KBM-7 (cell line): ENCODE measurements around the gene A1BG.

Source experiments
- DNase-seq: peaks from one replicate; pipeline ENCODE4 v3.0.0-alpha.2; 2015
- in situ Hi-C: fragments of 300-500 bp; cut with MboI; formaldehyde crosslinking; loops from 2 replicates; pipeline ENCODE4 v1.14.3; 2020; ENCODE audit warnings: low sequenced_read_pairs, low pct_unique_long_range_greater_than_20kb, mixed read lengths

Gene A1BG

DNA sequence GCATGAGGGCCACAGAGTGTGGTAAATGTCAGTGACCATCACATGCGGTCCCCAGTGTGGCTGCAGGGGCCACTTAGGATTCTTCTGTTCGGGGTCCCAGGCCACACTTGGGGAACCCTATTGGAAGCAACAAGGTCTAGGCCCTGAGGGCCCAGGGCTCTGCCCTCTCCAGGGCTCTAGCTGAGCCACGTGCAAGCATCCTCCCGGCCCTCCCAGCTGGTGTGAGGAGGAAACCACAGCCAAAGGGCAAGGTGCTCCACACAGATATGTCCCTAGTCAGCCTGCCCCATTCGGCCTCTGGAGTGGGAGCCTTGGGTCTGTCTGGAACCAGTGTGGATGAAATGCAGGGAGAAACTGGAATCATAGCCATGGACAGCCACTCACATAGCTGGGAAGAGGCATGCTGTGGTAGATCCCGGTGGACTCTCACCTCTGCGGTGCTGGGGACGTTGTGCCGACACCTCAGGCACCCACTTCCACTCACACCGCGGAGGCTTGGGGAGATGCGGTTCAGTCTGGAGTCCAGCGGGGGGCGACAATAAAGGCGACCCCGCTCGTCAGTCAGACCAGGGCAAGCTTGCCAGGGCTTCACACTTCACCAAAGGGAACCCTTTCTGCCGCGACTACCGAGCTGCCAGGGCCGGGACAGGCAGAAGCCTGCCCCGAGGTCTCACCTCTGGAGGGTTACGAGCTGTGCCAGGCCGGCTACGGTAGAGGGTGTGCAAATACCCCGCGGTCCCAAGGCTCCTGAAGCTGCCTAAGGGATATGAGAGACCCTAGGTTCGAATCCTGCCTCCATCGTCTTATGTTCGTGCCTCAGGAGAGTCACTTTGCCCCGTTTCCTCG is 13.5 kb upstream of the A1BG start:
- in situ Hi-C loops = no loop called here
- DNase-seq = no peak

DNA sequence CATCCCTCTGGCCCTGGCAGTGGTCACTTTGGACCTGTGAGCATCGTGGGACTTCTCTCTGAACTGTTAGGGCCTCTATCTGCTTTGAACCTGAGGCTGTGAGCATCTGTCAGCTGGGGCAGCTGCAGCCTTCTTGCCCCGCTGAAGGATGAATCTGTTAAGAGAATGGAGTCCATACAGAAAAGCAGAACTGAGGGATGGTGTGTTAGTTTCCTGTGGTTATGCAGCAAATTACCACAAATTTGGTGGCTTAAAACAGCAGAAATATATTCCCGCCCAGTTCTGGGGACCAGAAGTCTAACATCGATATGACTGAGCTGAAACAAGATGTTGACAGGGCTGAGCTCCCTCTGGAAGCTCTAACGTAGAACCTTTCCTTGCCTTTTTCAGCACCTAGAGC is 10.9 kb upstream of the A1BG start:
- peak; percentile 80 for DNase-seq
- in situ Hi-C loops = no loop called here

DNA sequence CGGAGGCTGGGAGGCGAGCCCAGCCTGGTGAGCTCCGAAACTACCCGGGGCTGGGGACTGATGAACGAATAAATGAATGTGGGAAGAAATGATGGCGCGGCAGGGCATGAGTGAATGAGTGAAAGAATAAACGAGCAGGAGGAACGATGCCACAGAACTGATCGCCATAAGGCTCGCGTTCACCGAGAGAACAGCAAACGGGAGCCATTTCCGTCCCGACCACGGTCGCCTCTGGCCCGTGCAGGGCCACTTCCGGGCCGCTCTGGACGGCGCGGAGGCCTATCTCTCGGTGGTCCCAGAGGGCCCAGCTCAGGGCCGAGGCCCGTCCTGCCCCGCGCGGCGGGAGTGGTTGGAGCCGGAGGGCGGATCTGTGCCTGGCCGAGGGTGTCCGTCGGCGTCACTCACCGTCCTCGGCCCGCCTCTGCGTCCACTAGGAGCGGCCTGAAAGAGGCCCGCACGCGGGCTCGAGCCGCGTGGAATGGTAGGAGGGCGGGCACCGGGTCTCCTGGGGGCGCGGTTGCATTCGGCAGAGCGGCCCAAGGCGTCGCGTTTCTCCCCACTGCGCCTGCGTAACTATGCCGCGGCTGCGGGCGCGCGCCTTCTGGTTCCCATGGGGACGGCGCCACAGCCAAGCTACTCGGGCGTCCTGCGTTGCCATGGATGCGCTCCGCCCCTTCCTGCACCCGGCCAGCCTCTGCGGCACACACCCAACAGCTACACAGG is 9.1 kb upstream of the A1BG start, which contains the start of gene ZNF497:
Gene ZNF497 (minus strand): TSS at position 480 of the 723 bp plus-strand sequence. CDS start 5,116 bp downstream, outside the sequence.
- peak; percentile 98 for DNase-seq
- in situ Hi-C loops = no loop called here

DNA sequence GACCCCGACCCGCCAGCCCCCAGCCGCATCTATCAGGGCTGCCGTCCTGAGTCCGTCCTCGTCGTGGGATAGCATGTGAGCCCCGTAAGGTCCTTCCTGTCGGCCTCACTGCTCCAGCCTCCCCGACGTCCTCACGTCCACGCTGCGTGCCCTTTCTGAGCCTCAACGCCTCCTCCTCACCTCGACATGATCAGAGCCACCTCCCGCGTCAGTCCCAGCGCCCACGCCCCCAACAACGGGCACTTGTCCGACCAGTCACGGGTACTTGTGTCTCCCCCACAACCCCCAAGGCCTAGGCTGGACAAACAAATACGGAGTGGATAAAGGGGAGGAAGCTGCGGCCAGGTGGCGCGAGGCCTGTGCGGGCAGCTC is 8.6 kb upstream of the A1BG start:
- in situ Hi-C loops = no loop called here
- DNase-seq = no peak

DNA sequence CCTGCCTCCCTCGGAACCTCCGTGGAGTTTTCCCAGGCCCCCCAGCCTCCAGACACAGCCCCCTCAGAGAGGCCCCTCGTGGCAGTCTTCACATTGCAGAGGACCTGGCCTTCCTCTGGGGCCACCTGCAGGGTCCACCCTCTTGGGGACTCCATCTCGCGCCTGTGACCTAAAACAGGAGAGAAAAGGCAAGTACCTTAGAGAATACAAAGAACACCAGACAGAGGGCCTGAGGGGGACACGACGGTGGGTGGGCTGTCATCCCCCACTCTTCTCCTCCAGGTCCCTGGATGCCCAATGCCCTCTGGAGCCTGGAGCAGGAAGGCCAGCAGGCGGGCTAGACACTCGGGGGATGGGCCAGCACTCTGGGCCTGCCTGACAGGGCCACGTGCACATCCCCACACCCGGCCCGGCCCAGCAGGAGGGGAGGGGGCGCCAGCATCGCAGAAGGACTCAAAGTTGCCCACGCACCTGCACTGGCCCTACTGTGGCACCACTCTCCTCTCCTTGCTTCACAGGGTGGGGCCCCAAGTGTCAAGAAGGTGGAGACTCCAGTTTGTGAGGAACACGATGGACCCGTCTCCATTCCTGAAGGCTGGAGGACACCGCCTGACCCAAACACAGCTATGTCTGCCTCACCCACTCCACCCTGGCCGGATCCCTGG is 4.3 kb upstream of the A1BG start:
- in situ Hi-C loops = no loop called here
- DNase-seq = no peak

DNA sequence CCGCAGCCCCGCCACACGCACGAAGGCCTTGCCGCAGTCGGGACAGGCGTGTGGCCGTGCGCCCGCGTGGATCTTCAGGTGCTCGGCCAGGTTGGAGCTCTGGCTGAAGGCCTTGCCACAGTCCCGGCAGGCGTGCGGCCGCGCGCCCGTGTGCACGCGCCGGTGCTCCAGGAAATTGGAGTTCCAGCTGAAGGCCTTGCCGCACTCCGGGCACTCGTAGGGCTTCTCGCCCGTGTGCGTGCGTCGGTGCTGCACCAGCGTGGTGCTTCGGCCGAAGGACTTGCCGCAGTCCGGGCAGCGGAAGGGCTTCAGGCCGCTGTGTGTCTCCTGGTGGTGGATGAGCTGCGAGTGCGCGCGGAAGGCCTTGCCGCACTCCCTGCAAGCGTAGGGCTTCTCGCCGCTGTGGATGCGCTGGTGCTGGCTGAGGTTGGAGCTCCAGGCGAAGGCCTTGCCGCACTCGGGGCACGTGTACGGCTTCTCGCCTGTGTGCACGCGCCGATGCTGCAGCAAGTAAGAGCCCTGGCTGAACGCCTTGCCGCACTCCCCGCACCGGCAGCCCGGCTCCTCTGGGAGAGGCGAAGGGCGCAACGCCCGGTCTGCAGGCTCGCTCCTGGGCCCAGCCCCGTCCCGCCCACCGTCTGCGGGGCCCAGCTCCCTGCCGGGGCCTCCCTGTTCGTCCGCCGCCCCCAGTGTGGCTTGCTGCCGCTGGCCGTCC is 3.6 kb upstream of the A1BG start:
- in situ Hi-C loops = no loop called here
- DNase-seq = no peak

DNA sequence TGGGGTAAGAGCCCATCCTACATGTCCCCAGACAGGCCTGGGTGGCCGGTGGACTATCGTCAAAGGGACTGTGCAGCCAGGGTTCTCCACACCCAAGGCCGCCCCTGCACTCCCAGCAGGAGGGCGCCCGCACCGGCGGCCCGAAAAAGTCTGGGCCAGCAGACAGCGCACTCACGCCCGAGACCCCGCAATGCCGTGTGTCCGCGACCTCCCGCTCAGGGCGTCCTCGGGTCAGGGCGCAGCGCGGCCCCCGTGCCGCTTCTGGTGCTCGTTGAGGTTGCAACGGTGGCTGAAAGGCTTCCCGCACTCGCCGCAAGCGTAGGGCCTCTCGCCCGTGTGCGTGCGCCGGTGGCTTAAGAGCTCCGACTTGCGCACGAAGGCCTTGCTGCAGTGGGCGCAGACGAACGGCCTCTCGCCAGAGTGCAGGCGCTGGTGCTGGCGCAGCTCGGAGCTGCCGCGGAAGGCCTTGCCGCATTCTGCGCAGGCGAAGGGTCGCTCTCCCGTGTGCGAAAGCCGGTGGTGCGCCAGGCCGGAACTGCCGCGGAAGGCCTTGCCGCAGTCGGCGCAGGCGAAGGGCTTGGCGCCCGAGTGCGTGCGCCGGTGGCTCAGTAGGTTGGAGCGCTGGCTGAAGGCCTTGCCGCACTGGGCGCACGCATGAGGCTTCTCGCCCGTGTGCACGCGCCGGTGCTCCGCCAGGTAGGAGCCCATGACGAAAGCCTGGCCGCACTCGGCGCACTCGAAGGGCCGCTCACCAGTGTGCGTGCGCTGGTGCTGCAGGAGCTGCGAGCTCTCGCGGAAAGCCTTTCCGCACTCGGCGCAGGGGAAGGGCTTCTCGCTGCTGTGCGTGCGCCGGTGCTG is 2.8 kb upstream of the A1BG start:
- DNase-seq = no peak
- in situ Hi-C loops = no loop called here

DNA sequence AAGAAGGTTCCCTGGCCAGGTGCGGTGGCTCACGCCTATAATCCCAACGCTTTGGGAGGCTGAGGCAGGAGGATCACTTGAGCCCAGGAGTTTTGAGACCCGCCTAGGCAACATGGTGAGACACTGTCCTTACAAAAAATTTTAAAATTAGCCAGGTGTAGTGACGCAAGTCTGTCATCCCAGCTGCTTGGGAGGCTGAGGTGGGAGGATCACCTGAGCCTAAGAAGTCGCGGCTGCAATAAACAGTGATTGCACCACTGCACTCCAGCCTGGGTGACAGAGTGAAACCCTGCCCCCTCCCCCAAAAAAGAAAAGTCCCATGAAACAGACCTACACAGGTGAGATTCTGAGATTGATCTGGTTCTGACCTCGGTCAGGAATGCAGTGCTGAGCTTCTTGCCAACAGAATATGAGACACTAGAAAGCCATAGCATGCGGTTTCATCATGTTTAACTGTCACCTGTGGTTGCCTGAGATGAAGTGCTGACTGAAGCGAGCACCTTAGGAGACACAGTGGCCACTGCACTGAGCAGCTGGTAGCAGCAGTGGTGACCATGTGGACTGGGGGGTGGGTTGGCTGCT is 2.0 kb upstream of the A1BG start:
- no peak for DNase-seq
- in situ Hi-C loops = no loop called here

DNA sequence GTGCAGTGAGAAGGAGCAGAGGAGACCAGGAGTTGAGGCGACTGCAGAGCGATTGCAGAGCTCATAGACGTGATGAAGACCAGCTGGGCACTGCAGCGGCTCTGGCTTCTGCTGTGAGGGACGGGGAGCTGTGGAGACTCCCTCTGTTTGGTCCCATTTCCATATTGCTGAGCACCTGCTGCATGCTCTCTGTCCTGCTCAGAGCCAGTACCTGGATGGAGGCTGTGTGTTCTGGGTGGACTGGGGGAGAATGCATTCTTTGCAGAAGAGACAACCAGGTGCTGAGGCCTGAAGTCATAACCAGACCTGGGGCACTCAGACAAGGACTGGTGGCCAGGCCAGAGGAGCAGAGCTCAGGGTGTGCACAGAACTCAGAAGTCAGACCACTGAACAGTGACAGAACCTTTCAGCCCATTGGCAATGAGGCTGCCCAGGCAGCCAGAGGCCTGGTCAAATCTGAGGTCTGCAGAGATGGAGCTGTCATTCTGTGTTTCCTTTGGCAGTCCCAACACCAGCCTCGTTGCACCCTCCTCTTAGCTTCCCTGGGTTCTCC is 1.3 kb upstream of the A1BG start:
- in situ Hi-C loops = no loop called here
- no peak for DNase-seq

DNA sequence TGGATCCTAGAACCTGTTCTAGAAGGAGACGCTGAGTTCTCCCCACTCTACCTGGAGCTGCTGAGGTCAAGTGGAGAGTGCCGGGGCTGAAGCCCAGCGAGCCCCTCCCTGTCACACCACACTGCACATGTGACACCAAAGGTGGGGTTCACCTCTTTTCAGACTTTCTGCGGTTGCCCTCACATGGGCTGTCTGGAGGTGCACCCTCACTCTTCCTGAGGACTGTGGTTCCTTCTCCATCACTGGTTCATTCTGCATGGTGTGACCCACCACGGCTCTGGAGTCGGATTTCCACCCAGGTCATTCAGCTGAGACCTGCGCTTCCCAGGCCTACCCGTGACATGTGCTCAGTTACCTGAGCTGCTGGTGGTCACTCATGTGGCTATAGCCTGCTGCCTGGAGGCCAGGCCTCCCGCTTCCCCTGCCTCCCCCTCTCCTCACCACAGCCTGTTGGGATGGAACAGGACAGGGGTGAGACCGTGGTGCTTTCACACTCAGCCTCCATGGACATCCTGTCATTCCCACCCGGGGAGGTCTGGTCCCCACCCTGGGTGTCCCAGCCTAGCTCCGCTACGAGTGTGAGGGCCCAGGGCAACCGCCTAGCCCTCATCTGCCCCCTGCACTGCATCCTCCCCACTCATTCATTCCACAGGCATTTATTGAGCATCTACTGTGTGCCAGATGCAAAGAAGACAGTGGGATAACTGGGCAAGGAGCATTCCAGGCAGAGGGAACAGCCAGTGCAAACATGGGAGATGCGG is 605 bp upstream of the A1BG start:
- DNase-seq = no peak
- in situ Hi-C loops = no loop called here

DNA sequence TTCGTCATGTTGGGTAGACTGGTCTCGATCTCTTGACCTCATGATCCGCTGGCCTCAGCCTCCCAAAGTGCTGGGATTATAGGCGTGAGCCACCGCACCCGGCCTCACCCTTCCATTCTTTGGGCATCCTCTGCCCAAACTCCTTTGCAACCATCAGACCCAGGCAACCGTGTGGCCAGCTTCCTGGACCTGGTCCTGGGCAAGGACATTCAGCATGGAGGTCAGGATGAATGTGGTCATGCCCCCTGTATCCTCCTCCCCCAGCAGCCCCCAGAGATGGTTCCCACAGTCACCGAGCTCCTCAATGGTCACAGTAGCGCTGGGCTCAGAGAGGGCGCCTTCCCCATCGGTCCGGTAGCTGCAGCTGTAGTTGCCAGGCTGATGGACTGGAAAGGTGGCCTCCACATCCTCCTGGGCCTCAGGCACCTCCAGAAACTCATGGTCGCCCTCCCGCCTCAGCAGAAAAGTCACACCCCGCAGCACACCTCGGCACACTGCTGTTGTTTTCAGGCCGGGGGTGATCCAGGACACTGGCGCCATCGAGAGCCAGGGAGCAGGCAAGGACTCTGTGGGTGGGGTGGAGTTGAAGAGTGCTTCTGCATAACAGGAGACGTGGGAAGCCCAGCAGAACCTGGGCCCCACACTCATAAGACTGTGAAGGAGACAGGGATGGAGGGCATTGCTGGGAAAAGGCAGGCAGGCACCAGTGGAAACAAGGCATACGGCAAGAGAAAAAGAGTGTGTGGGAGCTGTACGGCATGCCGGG is 1.1 kb downstream of the A1BG start:
- no peak for DNase-seq

DNA sequence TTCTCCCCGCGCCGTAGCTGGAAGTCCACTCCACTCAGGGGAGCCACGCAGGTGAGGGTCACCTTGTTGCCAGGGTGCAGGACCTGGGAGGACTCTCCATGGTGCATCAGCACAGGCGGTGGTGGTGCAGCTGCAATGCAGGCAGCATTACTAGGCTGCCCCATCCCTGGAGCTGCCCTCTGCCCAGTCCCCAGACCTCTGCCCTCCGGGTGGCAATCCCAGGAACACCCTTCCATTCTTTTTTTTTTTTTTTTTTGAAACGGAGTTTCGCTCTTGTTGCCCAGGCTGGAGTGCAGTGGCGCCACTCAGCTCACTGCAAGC is 1.8 kb downstream of the A1BG start:
- DNase-seq = no peak
- in situ Hi-C loops = no loop called here

More for the DNA sequence above, 1.1 kb downstream of the A1BG start:
- in situ Hi-C loops = no loop called here

DNA sequence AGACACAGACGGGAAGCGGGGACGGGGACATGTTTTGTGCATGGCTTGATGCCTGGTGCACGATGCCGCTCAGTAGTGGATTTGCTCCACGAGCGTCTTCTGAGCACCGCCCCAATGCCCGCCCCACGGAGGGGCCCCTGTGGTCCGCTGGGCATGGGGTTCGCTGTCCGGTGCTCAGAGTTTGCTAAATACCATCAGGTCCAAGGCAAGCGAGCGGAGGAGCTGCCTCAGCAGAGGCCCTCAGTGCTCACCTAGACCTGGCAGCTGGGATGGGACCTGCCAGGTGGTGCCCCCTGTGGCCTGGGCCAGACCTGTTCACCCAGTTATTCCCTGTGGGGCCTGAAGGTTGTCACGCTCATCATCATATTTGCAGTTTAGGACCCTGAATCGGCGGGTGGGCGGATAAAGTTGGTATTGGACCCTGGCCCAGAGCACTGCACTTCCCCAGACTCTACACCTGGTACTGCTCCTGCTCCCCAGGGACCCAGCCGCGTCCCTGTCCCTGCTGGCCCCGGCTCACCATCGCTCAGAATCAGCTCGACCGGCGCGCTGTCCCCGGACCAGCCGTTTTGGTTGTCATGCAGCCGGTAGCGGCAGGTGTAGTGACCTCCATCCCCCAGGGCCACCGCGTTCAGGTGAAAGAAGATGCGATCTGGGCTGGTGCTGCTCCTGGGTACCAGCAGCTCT is 2.3 kb downstream of the A1BG start:
- no peak for DNase-seq
- in situ Hi-C loops = no loop called here

DNA sequence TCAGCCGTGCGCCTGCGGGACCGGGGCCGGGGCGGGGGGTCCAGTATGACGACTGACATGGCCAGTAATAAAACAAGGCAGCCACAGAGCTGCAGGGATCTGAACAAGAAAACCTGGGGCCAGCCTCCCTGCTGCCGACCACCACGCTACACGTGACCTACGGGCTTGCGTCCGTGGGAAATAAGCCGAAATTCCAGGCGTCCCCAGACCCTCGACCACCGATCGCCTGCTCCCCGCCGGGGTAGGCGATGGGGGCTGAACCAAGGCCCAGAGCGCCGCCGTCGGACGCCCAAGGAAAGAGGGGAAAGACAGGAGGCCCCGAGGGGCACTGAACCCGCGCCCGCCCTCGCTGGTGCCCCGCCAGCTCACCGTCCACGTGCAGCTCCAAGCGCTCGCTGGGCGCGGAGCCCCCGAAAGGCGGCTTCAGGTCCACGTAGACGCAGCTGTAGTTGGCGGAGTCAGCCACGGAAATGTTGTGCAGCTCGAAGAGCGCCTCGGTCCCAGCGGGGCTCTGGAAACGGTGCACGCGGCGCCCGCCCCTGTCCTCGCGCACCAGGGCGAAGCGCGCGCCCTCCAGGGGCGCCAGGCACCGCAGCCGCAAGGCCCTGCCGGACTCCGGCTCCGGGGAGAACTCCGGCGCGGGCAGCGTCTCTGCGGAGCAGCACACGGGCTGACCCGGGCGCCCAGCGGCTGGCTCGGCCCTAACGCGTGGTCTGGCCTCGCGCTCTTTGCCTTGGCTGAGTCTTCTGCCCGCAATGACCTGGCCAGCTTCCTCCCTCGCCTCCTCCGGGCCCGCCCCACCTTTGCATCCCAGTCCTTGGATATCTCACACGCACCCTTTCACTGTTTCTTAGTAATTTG is 3.1 kb downstream of the A1BG start:
- in situ Hi-C loops = no loop called here
- DNase-seq = no peak

DNA sequence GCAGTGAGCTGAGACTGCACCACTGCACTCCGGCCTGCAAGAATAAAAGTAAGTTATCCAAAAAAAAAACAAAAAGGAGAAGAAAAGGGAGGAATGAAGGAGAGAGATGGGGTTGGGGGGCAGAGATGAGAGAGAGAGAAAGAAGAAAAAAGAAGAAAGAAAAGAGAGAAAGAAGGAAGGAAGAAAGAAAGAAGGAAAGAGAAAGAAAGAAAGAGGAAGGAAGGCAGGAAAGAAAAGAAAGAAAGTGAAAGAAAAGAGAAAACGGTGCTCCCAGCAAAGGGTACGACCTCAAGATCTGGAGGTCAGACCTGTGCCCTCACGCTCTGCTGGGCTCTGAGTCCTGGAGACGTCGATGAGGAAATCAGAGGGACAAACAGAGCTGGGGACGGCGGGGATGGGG is 3.7 kb downstream of the A1BG start:
- no peak for DNase-seq
- in situ Hi-C loops = no loop called here
